HCT116 (cell line): ENCODE measurements around the gene CRIP1. TPM values are rescaled to one million over a fixed set of nuclear protein-coding genes. Genes with fewer than 3 reads are reported as not detected.

Experiments
- ATAC-seq: fragments of 200-7000 bp; cut with Tn5 transposase; 2 replicates; pipeline ENCODE4 v1.9.1; 2020; ENCODE audit warnings: mild to moderate bottlenecking, moderate library complexity
- BruUV-seq: library from RNA; stranded (reverse); fragments of 400-500 nt; replicated peaks from 2 replicates; lab custom pipeline; 2021; lab: Mats Ljungman, UMichigan
- CTCF ChIA-PET: fragments of 300-600 bp; sonication (Branson Sonifier 250); formaldehyde crosslinking; loops from one replicate; lab custom pipeline; 2021; ENCODE audit warnings: antibody characterized with exemption; lab: Charles Lee
- POLR2A ChIA-PET: fragments of 300-600, 350-600 bp; sonication (Branson Sonifier 250); formaldehyde crosslinking; loops from one replicate; lab custom pipeline; 2021; ENCODE audit warnings: antibody characterized with exemption; lab: Charles Lee
- RAD21 ChIA-PET, 2 experiments: fragments of 300-600 bp; sonication (Branson Sonifier 250); formaldehyde crosslinking; loops; one replicate each; lab custom pipeline; 2023; ENCODE audit warnings: low total read pairs in 2 of 2; ENCODE audit not compliant: uncharacterized antibody in 2 of 2, unreplicated experiment in 2 of 2, low non-redundant PET in 1 of 2; lab: Charles Lee
- DNase-seq: peaks from one replicate; pipeline ENCODE4 v3.0.0-alpha.2; 2010; ENCODE audit warnings: low read depth, low spot score
- H2AFZ ChIP-seq: fragments of 200-600 bp; shearing (Covaris generic), sonication (generic); 2 replicates; pipeline ENCODE4 v1.6.1; 2017; ENCODE audit warnings: low read depth, mixed run types, mixed read lengths, antibody characterized with exemption, low read length; ENCODE audit not compliant: poor library complexity, severe bottlenecking
- H3K27ac ChIP-seq: 2 replicates; pipeline ENCODE4 v1.5.1; 2012; ENCODE audit warnings: low read depth, low read length
- H3K27me3 ChIP-seq: fragments of 200-600 bp; sonication (generic); 2 replicates; pipeline ENCODE4 v1.6.1; 2016; ENCODE audit warnings: mixed run types, low read length, mixed read lengths; ENCODE audit not compliant: insufficient read depth
- H3K36me3 ChIP-seq, 2 experiments: fragments of 200-500 bp in 1 of 2; fragments of 200-600 bp in 1 of 2; sonication (Bioruptor generic) in 1 of 2; sonication (generic) in 1 of 2; 2 replicates each; pipeline versions ENCODE4 v1.5.1 to v1.6.1; 2014 to 2016; ENCODE audit warnings: low read length in 2 of 2, inconsistent platforms in 1 of 2, mixed read lengths in 1 of 2, mixed run types in 1 of 2; ENCODE audit not compliant: insufficient read depth in 2 of 2, control insufficient read depth in 1 of 2
- H3K4me1 ChIP-seq, 2 experiments: fragments of 200-600 bp in 1 of 2; sonication (generic) in 1 of 2; 2 replicates each; pipeline versions ENCODE4 v1.5.1 to v1.6.1; 2012 to 2017; ENCODE audit warnings: low read length in 2 of 2, inconsistent platforms in 1 of 2, mild to moderate bottlenecking in 1 of 2, mixed read lengths in 1 of 2, mixed run types in 1 of 2, moderate library complexity in 1 of 2; ENCODE audit not compliant: insufficient read depth in 2 of 2, control insufficient read depth in 1 of 2
- H3K4me2 ChIP-seq: fragments of 200-600 bp; sonication (generic); 2 replicates; pipeline ENCODE4 v1.6.1; 2017; ENCODE audit warnings: mixed run types, low read length, mixed read lengths
- H3K4me3 ChIP-seq, 2 experiments: fragments of 200-600 bp in 1 of 2; sonication (generic) in 1 of 2; replicated peaks in 1 of 2; 2 replicates each; pipeline ENCODE4 v1.5.1; 2011 to 2016; ENCODE audit warnings: low read length in 2 of 2, control low read depth in 1 of 2, low read depth in 1 of 2, mild to moderate bottlenecking in 1 of 2, mixed read lengths in 1 of 2, mixed run types in 1 of 2
- H3K79me2 ChIP-seq: fragments of 200-600 bp; sonication (generic); 2 replicates; pipeline ENCODE4 v1.6.1; 2017; ENCODE audit warnings: mild to moderate bottlenecking, mixed run types, low read length, moderate library complexity, mixed read lengths; ENCODE audit not compliant: insufficient read depth
- H3K9ac ChIP-seq: fragments of 200-600 bp; sonication (generic); 2 replicates; pipeline ENCODE4 v1.6.1; 2016; ENCODE audit warnings: low read length, mixed read lengths
- H3K9me2 ChIP-seq: fragments of 200-600 bp; sonication (generic), shearing (Covaris generic); 2 replicates; pipeline ENCODE4 v1.6.1; 2017; ENCODE audit warnings: mixed run types, mild to moderate bottlenecking, moderate library complexity; ENCODE audit not compliant: insufficient read depth
- H3K9me3 ChIP-seq, 2 experiments: fragments of 200-500 bp in 1 of 2; fragments of 200-600 bp in 1 of 2; sonication (Bioruptor generic) in 1 of 2; sonication (generic) in 1 of 2; 2 replicates each; pipeline ENCODE4 v1.6.1; 2014 to 2017; ENCODE audit warnings: low read length in 2 of 2, mixed read lengths in 2 of 2, inconsistent platforms in 1 of 2, low read depth in 1 of 2, mild to moderate bottlenecking in 1 of 2, mixed run types in 1 of 2, moderate library complexity in 1 of 2; ENCODE audit not compliant: control insufficient read depth in 1 of 2, insufficient read depth in 1 of 2
- H4K20me1 ChIP-seq: fragments of 200-600 bp; sonication (generic), shearing (Covaris generic); 2 replicates; pipeline ENCODE4 v1.6.1; 2017; ENCODE audit warnings: mixed run types, mild to moderate bottlenecking, moderate library complexity; ENCODE audit not compliant: insufficient read depth
- CEBPB ChIP-seq: IDR thresholded peaks from 2 replicates; pipeline ENCODE4 v1.6.1; 2012; ENCODE audit warnings: low read depth
- EGR1 ChIP-seq: IDR thresholded peaks from 2 replicates; pipeline ENCODE4 v1.6.1; 2012; ENCODE audit warnings: low read depth
- ELF1 ChIP-seq: IDR thresholded peaks from 2 replicates; pipeline ENCODE4 v1.6.1; 2012; ENCODE audit warnings: low read depth, borderline replicate concordance
- EZH2 ChIP-seq: fragments of 200-600 bp; sonication (generic); IDR thresholded peaks from 2 replicates; pipeline ENCODE4 v1.6.1; 2017; ENCODE audit warnings: antibody characterized with exemption, mixed run types
- FOSL1 ChIP-seq: IDR thresholded peaks from 2 replicates; pipeline ENCODE4 v1.6.1; 2012; ENCODE audit warnings: low read depth
- JUND ChIP-seq: IDR thresholded peaks from 2 replicates; pipeline ENCODE4 v1.6.1; 2012
- POLR2AphosphoS5 ChIP-seq: IDR thresholded peaks from 2 replicates; pipeline ENCODE4 v1.6.1; 2011; ENCODE audit warnings: mild to moderate bottlenecking, low read depth, low read length, moderate library complexity
- SP1 ChIP-seq: IDR thresholded peaks from 2 replicates; pipeline ENCODE4 v1.6.1; 2012; ENCODE audit warnings: low read depth
- TCF7L2 ChIP-seq: IDR thresholded peaks from 2 replicates; pipeline ENCODE4 v1.7.0; 2011; ENCODE audit warnings: borderline replicate concordance, inconsistent platforms; ENCODE audit not compliant: insufficient read depth, insufficient read length; ENCODE audit errors: extremely low read depth
- YY1 ChIP-seq: IDR thresholded peaks from 2 replicates; pipeline ENCODE4 v1.6.1; 2011; ENCODE audit warnings: low read length, low read depth, moderate library complexity, mild to moderate bottlenecking; ENCODE audit not compliant: insufficient replicate concordance; ENCODE audit errors: extremely low read depth
- ZFX ChIP-seq: fragments of 450-650 bp; IDR thresholded peaks from 2 replicates; pipeline ENCODE4 v1.6.1; 2017
- ZNF274 ChIP-seq: fragments of 200-500 bp; sonication (Bioruptor generic); IDR thresholded peaks from 2 replicates; pipeline ENCODE4 v1.6.1; 2014; ENCODE audit warnings: mild to moderate bottlenecking, low read depth, low read length, inconsistent platforms
- intact Hi-C: fragments of 100-400 bp; cut with micrococcal nuclease; formaldehyde crosslinking; loops from 2 replicates; pipeline ENCODE4 v1.10.0; 2022
- total RNA-seq: library from RNA; stranded (reverse); gene quantifications from one replicate; pipeline ENCODE4 v1.2.1, GENCODE V29; 2021; ENCODE audit not compliant: unreplicated experiment
- TF ChIP-seq, protein P1 (sequence below): IDR thresholded peaks from 2 replicates; pipeline ENCODE4 v1.6.1; 2011; ENCODE audit warnings: mild to moderate bottlenecking, low read length, moderate library complexity; ENCODE audit not compliant: insufficient replicate concordance; ENCODE audit errors: extremely low read depth
- TF ChIP-seq, protein P2 (sequence below): IDR thresholded peaks from 2 replicates; pipeline ENCODE4 v1.6.1; 2012

Gene CRIP1
- total RNA-seq, 1 experiment from 2014 or later: 260 TPM

DNA sequence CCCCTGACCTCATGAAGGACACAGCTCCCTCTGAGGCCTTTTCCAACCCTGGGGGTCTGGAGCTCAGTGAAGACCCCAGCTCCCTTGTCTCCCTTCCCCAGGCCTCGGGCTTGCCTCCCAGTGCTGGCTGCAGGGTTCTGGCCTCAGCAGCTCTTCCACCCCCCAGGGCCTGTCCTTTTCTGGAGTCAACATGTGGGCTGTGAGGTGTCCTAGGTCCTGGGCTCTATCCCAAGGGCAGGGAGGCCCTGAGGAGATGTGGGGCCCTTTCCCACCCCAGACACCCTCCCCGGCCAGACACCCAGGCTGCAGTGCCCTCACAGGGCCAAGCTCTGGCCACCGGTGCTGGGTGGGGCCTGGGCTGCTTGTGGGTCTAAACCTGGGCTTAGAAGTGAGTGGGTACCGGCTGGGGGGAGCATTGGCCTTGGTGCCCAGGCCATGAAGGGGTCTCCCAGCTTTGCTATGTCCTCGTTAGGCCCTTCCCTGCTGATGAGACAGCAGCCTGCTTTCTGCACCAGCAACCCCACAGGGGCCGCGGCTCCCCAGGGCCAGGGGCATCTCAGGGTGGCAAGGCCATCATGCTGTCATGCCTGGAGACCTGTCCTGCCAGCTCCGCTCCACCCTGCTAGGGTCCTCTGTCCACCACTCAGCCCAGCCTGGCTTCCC is 14.7 kb upstream of the CRIP1 start (continued):
- TF ChIP-seq, protein P1, sequence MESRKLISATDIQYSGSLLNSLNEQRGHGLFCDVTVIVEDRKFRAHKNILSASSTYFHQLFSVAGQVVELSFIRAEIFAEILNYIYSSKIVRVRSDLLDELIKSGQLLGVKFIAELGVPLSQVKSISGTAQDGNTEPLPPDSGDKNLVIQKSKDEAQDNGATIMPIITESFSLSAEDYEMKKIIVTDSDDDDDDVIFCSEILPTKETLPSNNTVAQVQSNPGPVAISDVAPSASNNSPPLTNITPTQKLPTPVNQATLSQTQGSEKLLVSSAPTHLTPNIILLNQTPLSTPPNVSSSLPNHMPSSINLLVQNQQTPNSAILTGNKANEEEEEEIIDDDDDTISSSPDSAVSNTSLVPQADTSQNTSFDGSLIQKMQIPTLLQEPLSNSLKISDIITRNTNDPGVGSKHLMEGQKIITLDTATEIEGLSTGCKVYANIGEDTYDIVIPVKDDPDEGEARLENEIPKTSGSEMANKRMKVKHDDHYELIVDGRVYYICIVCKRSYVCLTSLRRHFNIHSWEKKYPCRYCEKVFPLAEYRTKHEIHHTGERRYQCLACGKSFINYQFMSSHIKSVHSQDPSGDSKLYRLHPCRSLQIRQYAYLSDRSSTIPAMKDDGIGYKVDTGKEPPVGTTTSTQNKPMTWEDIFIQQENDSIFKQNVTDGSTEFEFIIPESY: no peak
- no peak for TF ChIP-seq YY1
- TF ChIP-seq, all 23 proteins: peak for 0

GRCh38 chr14:105472486-105472991 is 14.1 kb upstream of the CRIP1 start:
- ChIA-PET RAD21 (no interaction called here), CTCF (interaction anchor here (4.7 kb wide), 1 partner anchor 9 kb away, joined by 20 read pairs; no protein-coding TSS in a partner anchor), POLR2A (no interaction called here)
- Histone ChIP-seq H3K79me2 (no peaks in the 10 kb centered on the region), H3K9me2 (no peaks in the 10 kb centered on the region), H3K4me1 (peaks cover 21 to 27% of the 10 kb centered on the region in 2 experiments), H3K4me2 (no peak overlapping the region), H3K9ac (no peak overlapping the region), H3K27ac (peak overlapping the region; percentile 42; the same call in 1 of the 2 replicates), H4K20me1 (no peaks in the 10 kb centered on the region), H3K9me3 (no peaks in the 10 kb centered on the region), H2AFZ (no peak overlapping the region), H3K36me3 (no peaks in the 10 kb centered on the region; a peak in 1 of 4 replicates), H3K27me3 (no peaks in the 10 kb centered on the region), H3K4me3 (no peak overlapping the region)
- BruUV-seq: no TSS peak
- ATAC-seq (no peak), DNase-seq (no peak)
- TF ChIP-seq YY1: no peak
- TF ChIP-seq EGR1: no peak
- TF ChIP-seq ZNF274: no peak
- TF ChIP-seq TCF7L2: no peak
- TF ChIP-seq ELF1: no peak
- no peak for TF ChIP-seq FOSL1
- no peak for TF ChIP-seq POLR2AphosphoS5
- no peak for TF ChIP-seq ZFX
- TF ChIP-seq EZH2: no peak
- no peak for TF ChIP-seq SP1
- TF ChIP-seq CEBPB: no peak
- TF ChIP-seq, protein P2, sequence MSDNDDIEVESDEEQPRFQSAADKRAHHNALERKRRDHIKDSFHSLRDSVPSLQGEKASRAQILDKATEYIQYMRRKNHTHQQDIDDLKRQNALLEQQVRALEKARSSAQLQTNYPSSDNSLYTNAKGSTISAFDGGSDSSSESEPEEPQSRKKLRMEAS: no peak
- TF ChIP-seq JUND: no peak
- intact Hi-C loops: no loop called here
